ENCODE measurements around the gene FNTB.

Gene FNTB

GRCh38 chr14:64986648-64987437 lies at the start of gene FNTB:
FNTB (plus strand) TSS chr14:64986895; CDS start chr14:64986954, 59 bp downstream.
- FAIRE-seq (peak; percentile 99), DNase-seq (ENCODE audit: insufficient read length, low spot score) (peak; percentile 89)
- TF ChIP-seq POLR2A (IDR thresholded peaks at IDR 0.05; ENCODE audit: low read depth, low read length): peak; percentile 32

DNA sequence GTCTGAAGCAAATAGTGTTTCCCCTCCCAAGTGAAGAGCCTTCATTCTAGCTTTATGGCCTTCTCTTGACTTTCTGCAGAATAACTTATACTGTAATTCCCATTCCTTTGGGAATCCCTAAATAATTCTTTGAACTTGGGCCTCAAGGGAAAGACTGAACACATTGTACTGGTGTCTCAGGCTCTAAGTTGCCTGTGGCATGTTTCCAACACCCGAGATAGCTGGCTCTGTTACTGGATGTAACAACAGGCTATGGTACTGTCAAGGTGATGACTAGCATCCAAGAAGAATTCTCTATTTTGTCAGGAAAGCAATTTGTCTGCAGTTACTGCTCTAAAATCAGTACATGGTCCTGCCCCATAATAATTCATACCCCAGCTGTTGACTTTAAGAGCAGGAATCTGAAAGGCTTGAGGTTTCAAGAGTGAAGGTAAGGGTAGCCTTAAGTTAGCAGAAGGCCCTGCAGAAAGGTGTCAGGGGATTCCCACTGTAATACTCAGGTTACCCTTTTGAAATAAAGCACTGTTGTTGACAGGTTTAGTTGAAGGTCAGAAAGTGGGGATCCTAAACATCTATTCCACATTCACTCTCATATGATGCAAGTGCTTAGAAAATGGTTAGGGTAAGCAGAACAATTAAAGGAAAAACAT lies 49.4 kb upstream of the FNTB start:
- DNase-seq (ENCODE audit: insufficient read length, low spot score) (no peak), FAIRE-seq (no peak)
- no peak for TF ChIP-seq POLR2A (IDR thresholded peaks at IDR 0.05; ENCODE audit: low read depth, low read length)

- DNase-seq (ENCODE audit: insufficient read length, low spot score): no peak
- no peak for TF ChIP-seq POLR2A (IDR thresholded peaks at IDR 0.05; ENCODE audit: low read depth, low read length)
- peak; percentile 81 for FAIRE-seq
These were observed 48.9 kb upstream of the FNTB start for GRCh38 chr14:64937821-64938193.

GRCh38 chr14:64938972-64939816 lies 47.5 kb upstream of the FNTB start:
- FAIRE-seq: no peak
- TF ChIP-seq POLR2A (IDR thresholded peaks at IDR 0.05; ENCODE audit: low read depth, low read length): no peak
- no peak for DNase-seq (ENCODE audit: insufficient read length, low spot score)

- no peak for TF ChIP-seq POLR2A (IDR thresholded peaks at IDR 0.05; ENCODE audit: low read depth, low read length)
- FAIRE-seq (no peak), DNase-seq (ENCODE audit: insufficient read length, low spot score) (no peak)
These were observed 46.9 kb upstream of the FNTB start for GRCh38 chr14:64939817-64940190.

- no peak for FAIRE-seq
- no peak for DNase-seq (ENCODE audit: insufficient read length, low spot score)
- TF ChIP-seq POLR2A (IDR thresholded peaks at IDR 0.05; ENCODE audit: low read depth, low read length): no peak
These were observed 46.3 kb upstream of the FNTB start for GRCh38 chr14:64940336-64940910.

DNA sequence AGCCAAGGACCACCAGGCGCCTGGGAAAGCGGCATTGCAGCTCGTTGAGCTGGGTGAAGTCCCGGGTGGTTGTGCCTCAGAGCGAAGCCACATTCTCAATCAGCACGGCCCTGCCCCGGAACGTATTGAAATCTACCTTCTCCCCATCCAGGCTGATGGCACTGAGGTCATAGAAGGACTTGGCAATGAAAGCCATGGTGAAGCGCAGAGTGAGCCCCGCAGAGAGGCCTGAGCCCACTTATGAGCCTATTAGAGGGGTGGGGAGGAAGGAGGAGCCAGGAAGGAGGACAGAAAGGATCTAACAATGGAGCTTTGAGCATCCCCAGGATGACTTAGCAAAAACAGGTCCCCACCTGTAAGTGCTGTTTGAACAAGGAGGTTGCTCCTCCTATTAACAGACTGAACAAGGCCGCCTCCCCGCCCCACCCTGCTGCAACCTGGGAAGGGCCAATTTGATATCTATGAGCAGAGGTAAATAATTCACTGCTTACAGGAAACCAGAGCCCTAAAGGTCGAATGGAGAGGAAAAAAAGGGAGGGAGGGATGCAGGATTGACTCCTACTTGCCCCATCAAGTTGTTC lies 44.1 kb upstream of the FNTB start, which contains the start of gene GPX2:
Gene GPX2 (minus strand): TSS at position 215 of the 581 bp plus-strand sequence. CDS start 19 bp downstream, at position 196.
- no peak for TF ChIP-seq POLR2A (IDR thresholded peaks at IDR 0.05; ENCODE audit: low read depth, low read length)
- DNase-seq (ENCODE audit: insufficient read length, low spot score) (no peak), FAIRE-seq (no peak)

- TF ChIP-seq POLR2A (IDR thresholded peaks at IDR 0.05; ENCODE audit: low read depth, low read length): no peak
- FAIRE-seq (no peak), DNase-seq (ENCODE audit: insufficient read length, low spot score) (no peak)
These were observed 43.1 kb upstream of the FNTB start for GRCh38 chr14:64943556-64943955.

GRCh38 chr14:64944041-64944440 lies 42.7 kb upstream of the FNTB start:
- no peak for TF ChIP-seq POLR2A (IDR thresholded peaks at IDR 0.05; ENCODE audit: low read depth, low read length)
- DNase-seq (ENCODE audit: insufficient read length, low spot score) (no peak), FAIRE-seq (no peak)

- no peak for TF ChIP-seq POLR2A (IDR thresholded peaks at IDR 0.05; ENCODE audit: low read depth, low read length)
- DNase-seq (ENCODE audit: insufficient read length, low spot score) (no peak), FAIRE-seq (no peak)
These were observed 41.8 kb upstream of the FNTB start for GRCh38 chr14:64944861-64945260.

GRCh38 chr14:64945431-64946178 lies 41.1 kb upstream of the FNTB start:
- TF ChIP-seq POLR2A (IDR thresholded peaks at IDR 0.05; ENCODE audit: low read depth, low read length): no peak

DNA sequence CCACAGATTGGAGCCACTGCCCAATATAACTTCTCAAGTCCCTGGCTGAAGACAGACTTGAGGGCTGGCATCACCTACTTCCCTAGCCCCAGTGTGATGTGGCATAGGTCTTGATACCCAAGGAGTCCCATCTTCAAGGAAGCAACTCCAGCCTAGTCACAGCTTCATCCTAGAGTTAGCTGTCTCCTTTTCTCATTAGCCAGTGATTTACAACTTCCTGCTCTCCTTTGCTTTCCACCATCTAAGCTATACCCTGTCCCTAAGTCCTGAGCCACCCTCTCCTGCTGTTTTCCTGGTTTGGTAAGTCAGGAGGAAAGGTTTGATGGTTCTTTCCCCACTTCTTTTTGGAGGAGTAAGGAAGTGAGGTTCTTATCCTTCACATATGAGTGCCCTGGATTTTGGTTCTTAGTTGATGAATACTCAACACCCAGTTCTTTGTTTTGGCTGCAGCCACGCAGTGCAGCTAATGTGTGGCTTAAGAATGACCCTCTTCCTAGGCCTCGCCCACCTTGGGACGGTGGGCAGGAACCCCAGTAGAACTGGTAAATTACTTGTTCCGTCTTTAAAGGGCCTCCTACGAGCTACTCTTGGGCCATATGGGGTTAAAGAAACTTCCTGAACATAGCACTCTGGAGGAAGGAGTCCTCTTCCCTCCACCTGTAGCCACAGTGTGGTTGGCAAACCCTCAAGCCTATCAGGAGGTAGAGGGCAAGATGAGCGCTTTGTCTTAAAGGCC lies 40.2 kb upstream of the FNTB start:
- DNase-seq (ENCODE audit: insufficient read length, low spot score) (no peak), FAIRE-seq (no peak)
- no peak for TF ChIP-seq POLR2A (IDR thresholded peaks at IDR 0.05; ENCODE audit: low read depth, low read length)

More at GRCh38 chr14:64945431-64946178, 41.1 kb upstream of the FNTB start:
- FAIRE-seq (no peak), DNase-seq (ENCODE audit: insufficient read length, low spot score) (no peak)

All from H54 (cell line).